ENCODE results near the gene KCNQ4.

KCNQ4 gene

DNA sequence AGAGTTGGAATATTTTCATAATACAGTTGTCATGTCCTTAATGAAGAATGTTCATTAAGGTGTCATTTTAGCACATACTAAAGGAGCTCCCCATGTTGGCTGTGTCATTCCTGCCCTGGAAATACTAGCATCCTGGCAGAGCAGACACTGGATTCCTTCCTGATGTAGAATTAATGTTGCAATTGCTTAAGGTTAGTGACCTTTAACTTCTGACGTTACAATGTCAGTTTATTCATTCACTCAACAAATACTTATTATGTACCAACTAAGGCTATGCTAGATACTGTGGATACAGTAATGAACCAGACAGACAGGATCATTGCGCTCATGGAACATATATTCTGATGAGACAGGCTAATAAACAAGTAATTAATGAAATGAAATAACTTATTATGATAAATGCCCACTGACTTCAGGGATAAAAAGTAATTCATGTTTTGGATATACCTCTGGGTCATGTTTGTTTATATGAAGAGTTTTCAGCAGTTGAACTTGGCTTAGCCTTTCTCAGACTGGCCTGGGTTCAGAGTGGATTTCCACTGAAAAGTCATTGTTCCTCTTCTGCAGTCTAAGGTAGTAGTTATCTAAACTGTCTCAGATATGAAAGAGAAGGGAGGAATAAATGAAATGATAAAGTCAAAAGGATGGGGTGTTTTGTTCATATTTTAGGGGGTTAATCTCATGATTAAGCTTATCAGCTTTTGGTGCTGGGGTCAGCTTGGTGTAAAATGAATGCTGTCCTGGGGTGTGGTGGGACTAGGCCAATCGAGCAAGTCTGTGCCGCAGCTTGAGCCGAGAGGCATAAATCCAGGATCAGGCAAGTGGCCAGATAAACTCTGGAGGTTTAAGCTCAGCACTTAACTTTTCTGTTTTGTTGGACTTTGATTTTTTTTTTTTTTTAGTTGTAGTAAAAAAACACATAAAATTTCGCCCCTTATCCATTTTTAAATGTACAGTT is 43.3 kb upstream of the KCNQ4 start:
- in situ Hi-C loops (cut with HindIII; ENCODE audit: low pct_ligation_motif_present, low sequenced_read_pairs): no loop called here
- H3K36me3 ChIP-seq (replicated peaks): peaks cover 7% of the 10 kb centered on the region
- no peak for TF ChIP-seq CTCF (IDR thresholded peaks at IDR 0.05; ENCODE audit: low read depth, low read length, missing control alignments)

GRCh38 chr1:40740997-40741736 is 42.4 kb upstream of the KCNQ4 start:
- H3K27me3 ChIP-seq (replicated peaks): no peaks in the 10 kb centered on the region
- H3K4me3 ChIP-seq (ENCODE audit: low read depth, low read length): no peak overlapping the region
- no peak for TF ChIP-seq CTCF (IDR thresholded peaks at IDR 0.05; ENCODE audit: low read depth, low read length, missing control alignments)
- in situ Hi-C loops (cut with HindIII; ENCODE audit: low pct_ligation_motif_present, low sequenced_read_pairs): no loop called here
- no peak for DNase-seq
- peaks cover 7% of the 10 kb centered on the region for H3K36me3 ChIP-seq (replicated peaks)
- H3K27ac ChIP-seq: no peak overlapping the region

More for the DNA sequence above, 43.3 kb upstream of the KCNQ4 start:
- no peak for DNase-seq
- Histone ChIP-seq H3K27ac (no peak overlapping the region), H3K4me3 (ENCODE audit: low read depth, low read length) (no peak overlapping the region), H3K27me3 (replicated peaks) (no peaks in the 10 kb centered on the region)

DNA sequence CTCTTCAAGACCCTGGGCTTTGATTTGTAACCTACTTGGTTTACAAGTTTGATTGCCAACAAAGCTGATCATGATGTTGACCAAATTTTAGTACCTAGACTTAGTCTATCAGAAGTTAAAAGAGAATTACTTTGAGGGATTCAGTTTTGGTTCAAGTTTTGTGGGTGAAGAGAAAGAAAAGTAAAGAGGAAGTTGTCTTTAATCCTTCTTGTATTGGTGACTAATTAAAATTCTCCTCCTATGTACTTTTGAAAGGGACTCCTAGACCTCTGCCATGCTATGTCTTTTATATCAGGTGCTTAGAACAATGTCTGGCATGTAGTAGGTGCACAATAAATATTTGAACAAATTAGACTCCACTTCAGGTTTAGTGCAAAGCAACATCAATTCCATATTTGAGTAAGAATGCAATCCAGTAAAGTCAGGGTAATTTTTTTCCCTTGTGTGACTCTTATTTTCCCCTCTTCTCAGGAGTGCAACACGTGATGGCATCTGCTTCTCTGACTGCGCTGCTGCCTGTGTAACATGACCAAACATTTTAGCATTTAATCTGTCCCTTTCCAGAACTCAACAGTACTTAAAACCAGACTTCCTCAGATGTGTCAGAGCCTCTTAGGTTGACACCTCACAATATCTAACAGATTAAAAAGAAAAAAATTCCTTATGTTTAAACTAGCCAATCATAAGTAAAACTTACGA is 41.1 kb upstream of the KCNQ4 start:
- H3K27me3 ChIP-seq (replicated peaks): no peaks in the 10 kb centered on the region
- no peak overlapping the region for H3K27ac ChIP-seq
- DNase-seq: no peak
- H3K4me3 ChIP-seq (ENCODE audit: low read depth, low read length): no peak overlapping the region
- in situ Hi-C loops (cut with HindIII; ENCODE audit: low pct_ligation_motif_present, low sequenced_read_pairs): no loop called here
- peaks cover 7% of the 10 kb centered on the region for H3K36me3 ChIP-seq (replicated peaks)
- TF ChIP-seq CTCF (IDR thresholded peaks at IDR 0.05; ENCODE audit: low read depth, low read length, missing control alignments): no peak

DNA sequence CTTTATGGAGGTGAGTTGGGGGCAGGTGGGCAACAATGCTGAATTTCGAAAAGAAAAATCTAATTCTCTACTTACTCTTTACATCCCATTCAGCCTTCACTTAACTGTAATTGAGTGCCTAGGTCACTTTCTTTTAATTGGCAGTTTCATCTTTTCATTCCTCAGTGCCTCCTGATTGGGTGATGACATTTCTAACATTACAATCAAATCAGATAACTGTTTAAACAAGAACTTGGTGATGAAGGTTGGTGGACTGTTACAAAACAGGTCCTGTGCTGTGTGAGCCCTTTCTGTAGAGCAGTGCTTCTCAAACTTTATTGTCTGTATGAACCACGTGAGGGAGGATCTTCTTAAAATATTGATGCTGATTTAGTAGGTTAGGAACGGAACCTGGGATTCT is 40.1 kb upstream of the KCNQ4 start:
- in situ Hi-C loops (cut with HindIII; ENCODE audit: low pct_ligation_motif_present, low sequenced_read_pairs): no loop called here
- DNase-seq: no peak
- Histone ChIP-seq H3K36me3 (replicated peaks) (peaks cover 12% of the 10 kb centered on the region), H3K27me3 (replicated peaks) (no peaks in the 10 kb centered on the region), H3K4me3 (ENCODE audit: low read depth, low read length) (no peak overlapping the region), H3K27ac (no peak overlapping the region)
- TF ChIP-seq CTCF (IDR thresholded peaks at IDR 0.05; ENCODE audit: low read depth, low read length, missing control alignments): no peak

- in situ Hi-C loops (cut with HindIII; ENCODE audit: low pct_ligation_motif_present, low sequenced_read_pairs): no loop called here
- no peak for TF ChIP-seq CTCF (IDR thresholded peaks at IDR 0.05; ENCODE audit: low read depth, low read length, missing control alignments)
- no peaks in the 10 kb centered on the region for H3K27me3 ChIP-seq (replicated peaks)
- no peak for DNase-seq
- no peak overlapping the region for H3K27ac ChIP-seq
- no peak overlapping the region for H3K4me3 ChIP-seq (ENCODE audit: low read depth, low read length)
- peaks cover 12% of the 10 kb centered on the region for H3K36me3 ChIP-seq (replicated peaks)
Observed at GRCh38 chr1:40743860-40744259, 39.7 kb upstream of the KCNQ4 start.

Measured in brain microvascular endothelial cell (primary cell).